Panc1 (cell line): Measurements from ENCODE around the gene TNN. TPM values are rescaled to one million over a fixed set of nuclear protein-coding genes. Genes with fewer than 3 reads are reported as not detected.

Source experiments
- ATAC-seq: fragments of 200-7000 bp; cut with Tn5 transposase; 2 replicates; pipeline ENCODE4 v1.9.1; 2020; ENCODE audit warnings: mild to moderate bottlenecking, moderate library complexity
- BruUV-seq: library from RNA; stranded (reverse); fragments of 400-500 nt; replicated peaks from 2 replicates; lab custom pipeline; 2021; lab: Mats Ljungman, UMichigan
- CTCF ChIA-PET: fragments of 300-600 bp; sonication (Branson Sonifier 250); formaldehyde crosslinking; loops from one replicate; lab custom pipeline; 2022; ENCODE audit warnings: antibody characterized with exemption; lab: Charles Lee
- POLR2A ChIA-PET: fragments of 300-600 bp; sonication (Branson Sonifier 250); formaldehyde crosslinking; loops from one replicate; lab custom pipeline; 2022; ENCODE audit warnings: antibody characterized with exemption; lab: Charles Lee
- DNase-seq: peaks from one replicate; pipeline ENCODE4 v3.0.0-alpha.2; 2010; ENCODE audit warnings: low read depth, low spot score
- H3K27ac ChIP-seq: 2 replicates; pipeline ENCODE4 v1.5.1; 2011; ENCODE audit warnings: mild to moderate bottlenecking, low read length, inconsistent platforms
- H3K27me3 ChIP-seq: fragments of 200-500 bp; sonication (Bioruptor generic); 2 replicates; pipeline ENCODE4 v1.6.0; 2014; ENCODE audit warnings: low read length, inconsistent platforms; ENCODE audit not compliant: control insufficient read depth, insufficient read depth
- H3K36me3 ChIP-seq: fragments of 200-500 bp; sonication (Bioruptor generic); 2 replicates; pipeline ENCODE4 v1.5.1; 2014; ENCODE audit warnings: inconsistent platforms, mild to moderate bottlenecking, low read length, moderate library complexity; ENCODE audit not compliant: control insufficient read depth, insufficient read depth
- H3K4me1 ChIP-seq: 2 replicates; pipeline ENCODE4 v1.5.1; 2011; ENCODE audit warnings: inconsistent platforms, mild to moderate bottlenecking, low read length, moderate library complexity; ENCODE audit not compliant: control insufficient read depth, insufficient read depth
- H3K4me3 ChIP-seq, 2 experiments: 2 replicates each; pipeline ENCODE4 v1.5.1; 2011 to 2012; ENCODE audit warnings: low read depth in 2 of 2, low read length in 2 of 2, mild to moderate bottlenecking in 2 of 2, inconsistent platforms in 1 of 2, moderate library complexity in 1 of 2
- H3K9me3 ChIP-seq: fragments of 200-500 bp; sonication (Bioruptor generic); 2 replicates; pipeline ENCODE4 v1.5.1; 2014; ENCODE audit warnings: low read depth, mild to moderate bottlenecking, inconsistent platforms, low read length, moderate library complexity; ENCODE audit not compliant: control insufficient read depth, insufficient read depth
- CTCF ChIP-seq: fragments of 450-650 bp; IDR thresholded peaks from 2 replicates; pipeline ENCODE4 v1.5.1; 2017; ENCODE audit warnings: mild to moderate bottlenecking
- POLR2AphosphoS5 ChIP-seq: IDR thresholded peaks from 2 replicates; pipeline ENCODE4 v1.6.1; 2012; ENCODE audit warnings: mild to moderate bottlenecking, low read depth, low read length, moderate library complexity
- SIN3A ChIP-seq: IDR thresholded peaks from 2 replicates; pipeline ENCODE4 v1.6.1; 2012; ENCODE audit warnings: low read depth, mild to moderate bottlenecking, low read length, moderate library complexity, borderline replicate concordance; ENCODE audit not compliant: insufficient read depth
- TCF7L2 ChIP-seq: IDR thresholded peaks from 2 replicates; pipeline ENCODE4 v1.6.1; 2011; ENCODE audit warnings: mild to moderate bottlenecking, low read depth, low read length, inconsistent platforms
- in situ Hi-C: cut with HindIII; loops from 2 replicates; pipeline ENCODE4 v1.10.0; 2016; ENCODE audit warnings: low sequenced_read_pairs, low pct_unique_long_range_greater_than_20kb
- intact Hi-C: fragments of 100-400 bp; cut with micrococcal nuclease; formaldehyde crosslinking; loops from one replicate; pipeline ENCODE4 v1.10.0; 2022; ENCODE audit not compliant: unreplicated experiment
- total RNA-seq: library from RNA; stranded (reverse); gene quantifications from one replicate; pipeline ENCODE4 v1.2.1, GENCODE V29; 2021; ENCODE audit not compliant: unreplicated experiment
- TF ChIP-seq, protein P1 (sequence below), 2 experiments: IDR thresholded peaks; 2 replicates each; pipeline ENCODE4 v1.6.1; 2011 to 2012; ENCODE audit warnings: low read depth in 2 of 2, control low read depth in 1 of 2, low read length in 1 of 2, mild to moderate bottlenecking in 1 of 2, moderate library complexity in 1 of 2; ENCODE audit not compliant: insufficient read depth in 1 of 2

Gene TNN
- total RNA-seq, 1 experiment from 2014 or later = not detected

DNA sequence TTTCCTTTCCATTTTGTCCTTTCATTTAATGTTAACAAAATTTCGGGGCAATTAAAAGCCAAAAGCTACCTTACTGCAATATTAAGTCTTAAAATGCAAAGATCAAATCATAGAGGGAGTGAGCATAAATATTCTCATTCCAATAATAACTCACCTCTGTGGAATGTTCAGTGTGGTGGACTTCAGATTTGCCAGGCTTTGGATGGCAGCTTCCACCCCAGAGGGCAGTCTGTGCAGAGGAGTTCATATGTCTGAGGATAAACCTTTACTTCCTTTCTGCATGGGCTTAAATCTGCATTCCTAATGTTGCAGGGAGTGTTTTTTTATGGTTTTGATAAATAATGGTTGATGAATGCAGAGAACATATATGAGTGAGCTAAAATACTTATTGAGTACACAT is 108.6 kb downstream of the TNN start:
- no peak for TF ChIP-seq CTCF
- TF ChIP-seq SIN3A = no peak
- TF ChIP-seq TCF7L2 = no peak
- Histone ChIP-seq H3K36me3 (no peaks in the 10 kb centered on the region), H3K27me3 (no peaks in the 10 kb centered on the region), H3K9me3 (no peaks in the 10 kb centered on the region), H3K27ac (no peak overlapping the region), H3K4me3 (no peak overlapping the region), H3K4me1 (no peaks in the 10 kb centered on the region)
- ATAC-seq = no peak
- no peak for DNase-seq
- ChIA-PET CTCF (no interaction called here), POLR2A (no interaction called here)
- intact Hi-C loops = no loop called here
- in situ Hi-C loops = no loop called here
- no TSS peak for BruUV-seq

- no peak for DNase-seq
- Histone ChIP-seq H3K27ac (no peak overlapping the region), H3K9me3 (no peaks in the 10 kb centered on the region), H3K27me3 (no peaks in the 10 kb centered on the region), H3K4me1 (no peaks in the 10 kb centered on the region), H3K36me3 (no peaks in the 10 kb centered on the region), H3K4me3 (no peak overlapping the region)
- ChIA-PET CTCF (no interaction called here), POLR2A (no interaction called here)
- no peak for ATAC-seq
- BruUV-seq = no TSS peak
- intact Hi-C loops (no loop called here), in situ Hi-C loops (no loop called here)
- TF ChIP-seq CTCF (no peak), POLR2AphosphoS5 (no peak), SIN3A (no peak), TCF7L2 (no peak)
- TF ChIP-seq, protein P1, sequence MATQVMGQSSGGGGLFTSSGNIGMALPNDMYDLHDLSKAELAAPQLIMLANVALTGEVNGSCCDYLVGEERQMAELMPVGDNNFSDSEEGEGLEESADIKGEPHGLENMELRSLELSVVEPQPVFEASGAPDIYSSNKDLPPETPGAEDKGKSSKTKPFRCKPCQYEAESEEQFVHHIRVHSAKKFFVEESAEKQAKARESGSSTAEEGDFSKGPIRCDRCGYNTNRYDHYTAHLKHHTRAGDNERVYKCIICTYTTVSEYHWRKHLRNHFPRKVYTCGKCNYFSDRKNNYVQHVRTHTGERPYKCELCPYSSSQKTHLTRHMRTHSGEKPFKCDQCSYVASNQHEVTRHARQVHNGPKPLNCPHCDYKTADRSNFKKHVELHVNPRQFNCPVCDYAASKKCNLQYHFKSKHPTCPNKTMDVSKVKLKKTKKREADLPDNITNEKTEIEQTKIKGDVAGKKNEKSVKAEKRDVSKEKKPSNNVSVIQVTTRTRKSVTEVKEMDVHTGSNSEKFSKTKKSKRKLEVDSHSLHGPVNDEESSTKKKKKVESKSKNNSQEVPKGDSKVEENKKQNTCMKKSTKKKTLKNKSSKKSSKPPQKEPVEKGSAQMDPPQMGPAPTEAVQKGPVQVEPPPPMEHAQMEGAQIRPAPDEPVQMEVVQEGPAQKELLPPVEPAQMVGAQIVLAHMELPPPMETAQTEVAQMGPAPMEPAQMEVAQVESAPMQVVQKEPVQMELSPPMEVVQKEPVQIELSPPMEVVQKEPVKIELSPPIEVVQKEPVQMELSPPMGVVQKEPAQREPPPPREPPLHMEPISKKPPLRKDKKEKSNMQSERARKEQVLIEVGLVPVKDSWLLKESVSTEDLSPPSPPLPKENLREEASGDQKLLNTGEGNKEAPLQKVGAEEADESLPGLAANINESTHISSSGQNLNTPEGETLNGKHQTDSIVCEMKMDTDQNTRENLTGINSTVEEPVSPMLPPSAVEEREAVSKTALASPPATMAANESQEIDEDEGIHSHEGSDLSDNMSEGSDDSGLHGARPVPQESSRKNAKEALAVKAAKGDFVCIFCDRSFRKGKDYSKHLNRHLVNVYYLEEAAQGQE (IDR thresholded peaks at IDR 0.05; ENCODE audit: insufficient read depth in 1 of 2, low read depth in 2 of 2, low read length in 1 of 2) = no peak
Measured at GRCh38 chr1:175178056-175178455, 110.4 kb downstream of the TNN start.
